Liver (tissue), 9 donors: ENCODE data around the gene MINK1. TPM values are rescaled to one million over a fixed set of nuclear protein-coding genes. Genes with fewer than 3 reads are reported as not detected.

Source experiments
- DNase-seq: peaks from one replicate; pipeline ENCODE4 v3.0.0-alpha.2; 2017; ENCODE audit warnings: low spot score
- H3K27ac ChIP-seq, 2 donors: one replicate each; pipeline ENCODE4 v1.7.0; 2013; ENCODE audit warnings: inconsistent platforms in 2 of 2, low read length in 2 of 2, control low read depth in 1 of 2, low read depth in 1 of 2, mild to moderate bottlenecking in 1 of 2
- H3K27me3 ChIP-seq, 4 donors: one replicate each; pipeline versions ENCODE4 v1.6.1 to v1.7.0; 2013; ENCODE audit warnings: low read length in 3 of 4, inconsistent platforms in 1 of 4, mild to moderate bottlenecking in 1 of 4, moderate library complexity in 1 of 4; ENCODE audit not compliant: control insufficient read depth in 4 of 4, insufficient read depth in 4 of 4
- H3K36me3 ChIP-seq, 4 donors: one replicate each; pipeline versions ENCODE4 v1.6.1 to v1.7.0; 2013; ENCODE audit warnings: low read length in 3 of 4, mild to moderate bottlenecking in 3 of 4, low read depth in 1 of 4, moderate library complexity in 1 of 4; ENCODE audit not compliant: control insufficient read depth in 4 of 4, insufficient read depth in 3 of 4
- H3K4me1 ChIP-seq, 4 donors: one replicate each; pipeline versions ENCODE4 v1.6.1 to v1.7.0; 2013; ENCODE audit warnings: low read length in 3 of 4, mild to moderate bottlenecking in 3 of 4, moderate library complexity in 1 of 4; ENCODE audit not compliant: control insufficient read depth in 4 of 4, insufficient read depth in 4 of 4
- H3K4me3 ChIP-seq, 3 donors: one replicate each; pipeline versions ENCODE4 v1.6.1 to v1.7.0; 2013; ENCODE audit warnings: low read length in 3 of 3, control low read depth in 1 of 3, low read depth in 1 of 3, mild to moderate bottlenecking in 1 of 3
- H3K9ac ChIP-seq, 2 donors: one replicate each; pipeline ENCODE4 v1.7.0; 2013; ENCODE audit warnings: low read length in 2 of 2, mild to moderate bottlenecking in 2 of 2, moderate library complexity in 2 of 2, control low read depth in 1 of 2, low read depth in 1 of 2
- H3K9me3 ChIP-seq, 4 donors: one replicate each; pipeline versions ENCODE4 v1.6.1 to v1.7.0; 2013; ENCODE audit warnings: low read length in 3 of 4; ENCODE audit not compliant: control insufficient read depth in 4 of 4
- EGR1 ChIP-seq, 2 donors: IDR thresholded peaks; 2 replicates each; pipeline ENCODE4 v1.6.1; 2016 to 2018; ENCODE audit warnings: antibody characterized with exemption in 2 of 2, low read depth in 2 of 2
- FOXA2 ChIP-seq: IDR thresholded peaks from 2 replicates; pipeline ENCODE4 v1.6.1; 2016; ENCODE audit warnings: antibody characterized with exemption
- GABPA ChIP-seq, 2 donors: IDR thresholded peaks in 1 of 2; conservative IDR thresholded peaks in 1 of 2; 2 replicates each; pipeline ENCODE4 v1.6.1; 2016; ENCODE audit warnings: antibody characterized with exemption in 2 of 2, mild to moderate bottlenecking in 1 of 2, moderate library complexity in 1 of 2
- HNF4G ChIP-seq: IDR thresholded peaks from 2 replicates; pipeline ENCODE4 v1.6.1; 2016; ENCODE audit warnings: antibody characterized with exemption
- JUND ChIP-seq, 2 donors: IDR thresholded peaks; 2 replicates each; pipeline ENCODE4 v1.6.1; 2016; ENCODE audit warnings: antibody characterized with exemption in 2 of 2
- NR2F2 ChIP-seq: IDR thresholded peaks from 2 replicates; pipeline ENCODE4 v1.6.1; 2016; ENCODE audit warnings: antibody characterized with exemption
- RAD21 ChIP-seq, 2 donors: IDR thresholded peaks; 2 replicates each; pipeline ENCODE4 v1.6.1; 2016; ENCODE audit warnings: antibody characterized with exemption in 2 of 2, mild to moderate bottlenecking in 2 of 2
- RXRA ChIP-seq, 2 donors: IDR thresholded peaks; 2 replicates each; pipeline ENCODE4 v1.6.1; 2017 to 2018; ENCODE audit warnings: antibody characterized with exemption in 2 of 2, mild to moderate bottlenecking in 1 of 2
- TAF1 ChIP-seq: conservative IDR thresholded peaks from 2 replicates; pipeline ENCODE4 v1.6.1; 2016; ENCODE audit warnings: antibody characterized with exemption, mild to moderate bottlenecking
- YY1 ChIP-seq: IDR thresholded peaks from 2 replicates; pipeline ENCODE4 v1.6.1; 2016; ENCODE audit warnings: antibody characterized with exemption, mild to moderate bottlenecking
- WGBS: extraction: QIAGEN DNeasy Blood & Tissue Kit; methylation state at CpG from one replicate; pipeline ENCODE4 v1.1.7; 2013; 5-methylcytosine and 5-hydroxymethylcytosine counted together
- polyA plus RNA-seq, 2 donors: library from polyadenylated mRNA; stranded (reverse) in 1 of 2; unstranded in 1 of 2; fragments of 200-250 nt in 1 of 2; fragments of >200 nt in 1 of 2; fragmentation: Nextera tagmentation in 1 of 2; extraction: Ambion mirVana in 1 of 2; gene quantifications; one replicate each; pipeline versions ENCODE4 v1.2.1 to v1.2.3, GENCODE V29; 2013 to 2015
- total RNA-seq, 2 donors: library from RNA; depleted of rRNA; stranded (reverse); fragments of >200 nt; gene quantifications; one replicate each; pipeline ENCODE4 v1.2.3, GENCODE V29; 2014
- TF ChIP-seq, protein P1 (sequence below): fragments of 150-350 bp; IDR thresholded peaks from 2 replicates; pipeline ENCODE4 v1.5.1; 2017; ENCODE audit warnings: improper control_type of control experiment, low read depth, low read length; ENCODE audit not compliant: missing input control
- TF ChIP-seq, protein P2 (sequence below): IDR thresholded peaks from 2 replicates; pipeline ENCODE4 v1.6.1; 2016; ENCODE audit warnings: antibody characterized with exemption
- TF ChIP-seq, protein P3 (sequence below): IDR thresholded peaks from 2 replicates; pipeline ENCODE4 v1.6.1; 2016; ENCODE audit warnings: antibody characterized with exemption
- TF ChIP-seq, protein P4 (sequence below): IDR thresholded peaks from 2 replicates; pipeline ENCODE4 v1.6.1; 2016; ENCODE audit warnings: antibody characterized with exemption
- donor health status: healthy.
- donor health status: healthy.
- donor health status: healthy.
- donor health status: healthy.
- donor health status: healthy.

Gene MINK1
- total and polyA plus RNA-seq, 4 donors, result 6.9 to 30.6 (median 21.1) TPM

DNA sequence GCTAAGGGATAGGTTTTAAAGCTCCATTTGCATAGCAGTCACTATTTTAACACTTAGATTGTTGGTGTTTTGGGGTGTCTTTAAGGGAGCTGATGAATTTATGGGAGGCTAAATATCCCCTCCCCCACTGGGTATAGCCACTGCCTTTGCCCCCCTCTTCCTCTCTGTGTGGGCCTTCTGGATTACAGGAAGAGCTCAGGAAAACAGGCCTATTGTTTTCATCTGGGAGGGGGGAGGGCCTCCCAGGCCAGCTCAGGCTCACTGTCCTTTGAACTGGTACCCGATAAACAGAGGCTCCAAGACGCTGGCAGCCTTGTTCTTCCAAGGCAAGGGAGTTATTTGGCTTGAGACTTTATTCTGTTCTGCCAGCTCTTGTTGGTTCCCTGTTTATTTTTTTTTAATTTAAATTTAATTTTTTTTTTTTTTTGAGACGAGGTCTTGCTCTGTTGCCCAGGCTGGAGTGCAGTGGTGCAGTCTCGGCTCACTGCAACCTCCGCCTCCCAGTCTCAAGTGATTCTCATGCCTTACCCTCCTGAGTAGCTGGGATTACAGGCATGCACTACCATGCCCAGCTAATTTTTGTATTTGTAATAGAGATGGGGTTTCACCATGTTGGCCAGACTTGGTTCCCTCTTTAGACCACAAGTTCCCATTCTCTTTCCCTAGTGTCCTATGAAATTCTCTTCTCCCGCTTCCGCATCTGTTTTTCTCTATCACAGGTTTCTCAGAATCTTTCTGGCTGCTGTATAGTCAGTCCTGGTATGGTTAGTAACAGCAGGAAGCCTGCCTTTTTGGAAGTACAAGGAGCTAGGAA lies 25.1 kb downstream of the MINK1 start:
- H3K4me1 ChIP-seq, result no peaks in the 10 kb centered on the region
- TF ChIP-seq NR2F2, result peak; percentile 50
- no peak for TF ChIP-seq FOXA2
- TF ChIP-seq RAD21 (IDR thresholded peaks at IDR 0.05), result peak in 1 of 2 donors; percentile 8
- H3K9ac ChIP-seq, result no peak overlapping the region
- WGBS, result 78% methylated on average over 7 of the region's 7 CpGs
- H3K9me3 ChIP-seq, result no peaks in the 10 kb centered on the region
- peaks cover 0 to 3% (median 1%) of the 10 kb centered on the region in 4 donors for H3K36me3 ChIP-seq
- H3K27me3 ChIP-seq, result no peaks in the 10 kb centered on the region
- H3K4me3 ChIP-seq, result no peak overlapping the region
- no peak for DNase-seq
- peak overlapping the region in 1 of 2 donors; percentile 51 for H3K27ac ChIP-seq

DNA sequence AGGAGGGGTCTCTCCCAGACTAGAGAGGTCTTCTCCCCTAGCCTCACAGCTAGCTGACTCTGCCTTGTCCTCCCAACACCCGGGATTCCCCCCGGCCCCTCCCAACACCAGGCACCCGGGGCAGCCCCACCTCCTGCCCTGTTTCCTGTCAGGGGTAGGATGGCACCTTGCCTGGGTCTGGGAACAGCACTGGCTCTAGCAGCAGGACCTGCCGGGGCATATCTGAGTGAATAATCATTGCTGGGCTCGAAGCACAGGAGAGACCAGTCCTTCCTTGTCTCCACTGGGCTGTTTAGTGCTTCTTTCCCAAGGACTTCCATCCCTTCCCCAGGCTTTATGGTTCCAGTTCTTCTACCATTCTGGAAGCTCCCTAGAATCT lies 25.7 kb downstream of the MINK1 start:
- Histone ChIP-seq H3K4me1 (no peaks in the 10 kb centered on the region), H3K9me3 (no peaks in the 10 kb centered on the region), H3K4me3 (no peak overlapping the region), H3K27me3 (no peaks in the 10 kb centered on the region), H3K27ac (peak overlapping the region in 1 of 2 donors; percentile 51), H3K9ac (no peak overlapping the region), H3K36me3 (peaks cover 0 to 3% (median 1%) of the 10 kb centered on the region in 4 donors)
- 49% methylated on average over 5 of the region's 5 CpGs for WGBS
- TF ChIP-seq FOXA2 (no peak), NR2F2 (no peak), TAF1 (no peak), RAD21 (IDR thresholded peaks at IDR 0.05) (no peak), JUND (IDR thresholded peaks at IDR 0.05) (no peak), GABPA (IDR thresholded peaks at IDR 0.05 in 1 of 2, conservative IDR thresholded peaks at IDR 0.05 in 1 of 2) (no peak), YY1 (no peak), RXRA (IDR thresholded peaks at IDR 0.05) (no peak), EGR1 (IDR thresholded peaks at IDR 0.05; ENCODE audit: low read depth in 2 of 2) (no peak), HNF4G (no peak)
- TF ChIP-seq, protein P1, sequence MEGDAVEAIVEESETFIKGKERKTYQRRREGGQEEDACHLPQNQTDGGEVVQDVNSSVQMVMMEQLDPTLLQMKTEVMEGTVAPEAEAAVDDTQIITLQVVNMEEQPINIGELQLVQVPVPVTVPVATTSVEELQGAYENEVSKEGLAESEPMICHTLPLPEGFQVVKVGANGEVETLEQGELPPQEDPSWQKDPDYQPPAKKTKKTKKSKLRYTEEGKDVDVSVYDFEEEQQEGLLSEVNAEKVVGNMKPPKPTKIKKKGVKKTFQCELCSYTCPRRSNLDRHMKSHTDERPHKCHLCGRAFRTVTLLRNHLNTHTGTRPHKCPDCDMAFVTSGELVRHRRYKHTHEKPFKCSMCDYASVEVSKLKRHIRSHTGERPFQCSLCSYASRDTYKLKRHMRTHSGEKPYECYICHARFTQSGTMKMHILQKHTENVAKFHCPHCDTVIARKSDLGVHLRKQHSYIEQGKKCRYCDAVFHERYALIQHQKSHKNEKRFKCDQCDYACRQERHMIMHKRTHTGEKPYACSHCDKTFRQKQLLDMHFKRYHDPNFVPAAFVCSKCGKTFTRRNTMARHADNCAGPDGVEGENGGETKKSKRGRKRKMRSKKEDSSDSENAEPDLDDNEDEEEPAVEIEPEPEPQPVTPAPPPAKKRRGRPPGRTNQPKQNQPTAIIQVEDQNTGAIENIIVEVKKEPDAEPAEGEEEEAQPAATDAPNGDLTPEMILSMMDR, result no peak
- TF ChIP-seq, protein P2, sequence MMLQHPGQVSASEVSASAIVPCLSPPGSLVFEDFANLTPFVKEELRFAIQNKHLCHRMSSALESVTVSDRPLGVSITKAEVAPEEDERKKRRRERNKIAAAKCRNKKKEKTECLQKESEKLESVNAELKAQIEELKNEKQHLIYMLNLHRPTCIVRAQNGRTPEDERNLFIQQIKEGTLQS, result no peak
- TF ChIP-seq, protein P3, sequence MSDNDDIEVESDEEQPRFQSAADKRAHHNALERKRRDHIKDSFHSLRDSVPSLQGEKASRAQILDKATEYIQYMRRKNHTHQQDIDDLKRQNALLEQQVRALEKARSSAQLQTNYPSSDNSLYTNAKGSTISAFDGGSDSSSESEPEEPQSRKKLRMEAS, result no peak
- TF ChIP-seq, protein P4, sequence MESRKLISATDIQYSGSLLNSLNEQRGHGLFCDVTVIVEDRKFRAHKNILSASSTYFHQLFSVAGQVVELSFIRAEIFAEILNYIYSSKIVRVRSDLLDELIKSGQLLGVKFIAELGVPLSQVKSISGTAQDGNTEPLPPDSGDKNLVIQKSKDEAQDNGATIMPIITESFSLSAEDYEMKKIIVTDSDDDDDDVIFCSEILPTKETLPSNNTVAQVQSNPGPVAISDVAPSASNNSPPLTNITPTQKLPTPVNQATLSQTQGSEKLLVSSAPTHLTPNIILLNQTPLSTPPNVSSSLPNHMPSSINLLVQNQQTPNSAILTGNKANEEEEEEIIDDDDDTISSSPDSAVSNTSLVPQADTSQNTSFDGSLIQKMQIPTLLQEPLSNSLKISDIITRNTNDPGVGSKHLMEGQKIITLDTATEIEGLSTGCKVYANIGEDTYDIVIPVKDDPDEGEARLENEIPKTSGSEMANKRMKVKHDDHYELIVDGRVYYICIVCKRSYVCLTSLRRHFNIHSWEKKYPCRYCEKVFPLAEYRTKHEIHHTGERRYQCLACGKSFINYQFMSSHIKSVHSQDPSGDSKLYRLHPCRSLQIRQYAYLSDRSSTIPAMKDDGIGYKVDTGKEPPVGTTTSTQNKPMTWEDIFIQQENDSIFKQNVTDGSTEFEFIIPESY, result no peak
- no peak for DNase-seq
